ENCODE results near the gene TMEM125.

DNA sequence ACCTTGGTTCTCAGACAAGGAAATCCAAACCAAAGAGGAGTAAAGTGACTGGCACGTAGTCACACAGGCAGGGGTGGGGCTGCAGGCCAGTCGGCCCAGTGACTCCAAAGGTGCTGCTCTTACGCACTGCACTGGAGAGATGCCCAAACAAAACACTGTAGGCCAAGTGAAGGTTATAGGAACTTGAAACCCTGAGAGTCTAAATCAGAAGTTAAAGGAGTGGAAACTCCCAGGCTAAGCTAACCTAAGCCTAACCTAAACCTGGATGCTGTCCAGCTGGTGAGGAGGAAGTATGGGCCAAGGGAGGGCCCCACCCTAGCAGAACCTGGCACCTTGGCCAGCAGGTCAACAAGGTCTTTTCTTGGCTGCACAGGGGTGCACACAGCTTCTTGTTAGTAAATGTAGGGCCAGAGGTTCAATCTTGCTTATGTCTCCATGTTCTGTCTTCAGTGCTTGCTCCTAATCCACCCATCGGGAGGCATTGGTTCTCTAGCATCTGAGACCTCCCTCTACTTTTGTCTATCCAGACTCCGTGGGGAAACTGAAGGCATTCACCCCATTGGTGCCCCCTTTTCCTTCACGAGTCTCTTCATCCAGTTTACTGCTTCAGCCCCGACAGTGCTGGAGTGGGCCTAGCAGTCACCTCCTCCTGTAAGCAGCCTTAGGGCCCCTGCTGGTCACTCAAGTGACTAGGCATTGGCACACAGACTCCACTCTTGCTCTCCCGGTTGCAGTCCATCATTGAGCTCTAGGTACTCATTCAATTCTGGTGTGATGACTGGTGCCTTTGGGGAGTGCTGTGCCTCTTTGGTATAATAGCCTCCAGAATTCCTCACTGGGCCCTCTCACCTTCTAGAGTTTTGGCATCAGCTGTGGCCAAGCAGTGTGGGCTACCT, 12.9 kb upstream of the TMEM125 start:
- no peak for TF ChIP-seq POLR2A (IDR thresholded peaks at IDR 0.05)
- TF ChIP-seq, protein P1, sequence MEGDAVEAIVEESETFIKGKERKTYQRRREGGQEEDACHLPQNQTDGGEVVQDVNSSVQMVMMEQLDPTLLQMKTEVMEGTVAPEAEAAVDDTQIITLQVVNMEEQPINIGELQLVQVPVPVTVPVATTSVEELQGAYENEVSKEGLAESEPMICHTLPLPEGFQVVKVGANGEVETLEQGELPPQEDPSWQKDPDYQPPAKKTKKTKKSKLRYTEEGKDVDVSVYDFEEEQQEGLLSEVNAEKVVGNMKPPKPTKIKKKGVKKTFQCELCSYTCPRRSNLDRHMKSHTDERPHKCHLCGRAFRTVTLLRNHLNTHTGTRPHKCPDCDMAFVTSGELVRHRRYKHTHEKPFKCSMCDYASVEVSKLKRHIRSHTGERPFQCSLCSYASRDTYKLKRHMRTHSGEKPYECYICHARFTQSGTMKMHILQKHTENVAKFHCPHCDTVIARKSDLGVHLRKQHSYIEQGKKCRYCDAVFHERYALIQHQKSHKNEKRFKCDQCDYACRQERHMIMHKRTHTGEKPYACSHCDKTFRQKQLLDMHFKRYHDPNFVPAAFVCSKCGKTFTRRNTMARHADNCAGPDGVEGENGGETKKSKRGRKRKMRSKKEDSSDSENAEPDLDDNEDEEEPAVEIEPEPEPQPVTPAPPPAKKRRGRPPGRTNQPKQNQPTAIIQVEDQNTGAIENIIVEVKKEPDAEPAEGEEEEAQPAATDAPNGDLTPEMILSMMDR (IDR thresholded peaks at IDR 0.05) = no peak
